Measurements from ENCODE around the gene WAPL. TPM values are rescaled to one million over a fixed set of nuclear protein-coding genes. Genes with fewer than 3 reads are reported as not detected.

The WAPL gene
- total and polyA plus RNA-seq, 2 donors (not counting 1 experiment from before 2014, with no cell fraction given), result 8.3 to 42.8 TPM

DNA sequence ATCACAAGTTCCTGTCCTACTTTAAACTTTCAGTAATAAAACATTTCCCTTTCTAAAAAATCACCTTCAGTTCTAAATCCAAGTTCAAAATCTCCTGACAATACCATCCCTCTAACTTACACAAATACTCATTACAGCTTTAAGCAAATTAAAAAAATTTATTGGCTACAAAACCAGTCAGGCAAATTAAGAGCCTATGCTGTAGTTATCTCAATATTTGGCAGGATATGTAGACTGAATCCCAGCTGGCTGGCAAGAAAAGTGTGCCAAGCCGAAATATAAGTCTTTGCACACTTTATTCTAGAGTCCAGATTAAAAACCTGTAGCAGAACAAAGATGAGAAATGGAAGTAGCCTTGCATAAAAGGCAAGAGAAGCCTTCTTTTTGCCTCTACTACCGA, 9.5 kb downstream of the WAPL start:
- H3K79me2 ChIP-seq (ENCODE audit: control insufficient read depth, insufficient read depth, low read length), result peaks cover 100% of the 10 kb centered on the region
- TF ChIP-seq EZH2 (IDR thresholded peaks at IDR 0.05; ENCODE audit: borderline replicate concordance, insufficient read depth, low read depth, low read length, poor library complexity, severe bottlenecking), result no peak
- TF ChIP-seq, protein P1, sequence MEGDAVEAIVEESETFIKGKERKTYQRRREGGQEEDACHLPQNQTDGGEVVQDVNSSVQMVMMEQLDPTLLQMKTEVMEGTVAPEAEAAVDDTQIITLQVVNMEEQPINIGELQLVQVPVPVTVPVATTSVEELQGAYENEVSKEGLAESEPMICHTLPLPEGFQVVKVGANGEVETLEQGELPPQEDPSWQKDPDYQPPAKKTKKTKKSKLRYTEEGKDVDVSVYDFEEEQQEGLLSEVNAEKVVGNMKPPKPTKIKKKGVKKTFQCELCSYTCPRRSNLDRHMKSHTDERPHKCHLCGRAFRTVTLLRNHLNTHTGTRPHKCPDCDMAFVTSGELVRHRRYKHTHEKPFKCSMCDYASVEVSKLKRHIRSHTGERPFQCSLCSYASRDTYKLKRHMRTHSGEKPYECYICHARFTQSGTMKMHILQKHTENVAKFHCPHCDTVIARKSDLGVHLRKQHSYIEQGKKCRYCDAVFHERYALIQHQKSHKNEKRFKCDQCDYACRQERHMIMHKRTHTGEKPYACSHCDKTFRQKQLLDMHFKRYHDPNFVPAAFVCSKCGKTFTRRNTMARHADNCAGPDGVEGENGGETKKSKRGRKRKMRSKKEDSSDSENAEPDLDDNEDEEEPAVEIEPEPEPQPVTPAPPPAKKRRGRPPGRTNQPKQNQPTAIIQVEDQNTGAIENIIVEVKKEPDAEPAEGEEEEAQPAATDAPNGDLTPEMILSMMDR (IDR thresholded peaks at IDR 0.05), result no peak
- Mint-ChIP-seq H3K4me3 (no peak overlapping the region), H3K27ac (no peak overlapping the region), H3K4me1 (peaks cover 39% of the 10 kb centered on the region), H3K27me3 (no peaks in the 10 kb centered on the region), H3K9me3 (ENCODE audit: insufficient read depth) (no peaks in the 10 kb centered on the region)
- peaks cover 96% of the 10 kb centered on the region for H4K20me1 ChIP-seq (ENCODE audit: control insufficient read depth, insufficient read depth, low read length, poor library complexity, severe bottlenecking)
- intact Hi-C loops (cut with micrococcal nuclease), result no loop called here
- peaks cover 6% of the 10 kb centered on the region in 2 donors for H3K4me1 ChIP-seq (ENCODE audit: control insufficient read depth in 2 of 2, insufficient read depth in 2 of 2, low read length in 2 of 2)
- peaks cover 0 to 52% of the 10 kb centered on the region in 2 experiments for H3K36me3 ChIP-seq (replicated peaks in 1 of 2; ENCODE audit: control extremely low read depth in 1 of 2, control insufficient read depth in 1 of 2, extremely low read depth in 1 of 2, insufficient read depth in 2 of 2, low read length in 1 of 2)
- H3K9ac ChIP-seq (ENCODE audit: low read length), result no peak overlapping the region
- CTCF ChIA-PET, result no interaction called here
- no peak overlapping the region for H3K4me2 ChIP-seq (replicated peaks; ENCODE audit: low read depth, low read length, poor library complexity, severe bottlenecking)
- no peak overlapping the region for H3K4me3 ChIP-seq (ENCODE audit: control extremely low read depth in 1 of 5, extremely low read depth in 1 of 5, insufficient read depth in 1 of 5, low read depth in 2 of 5, low read length in 4 of 5)
- WGBS (ENCODE audit: insufficient coverage), result 83% methylated on average over 1 of the region's 2 CpGs
- ATAC-seq (ENCODE audit: low read depth) (no peak), DNase-seq (no peak)
- H3K27ac ChIP-seq (ENCODE audit: low read length in 2 of 2), result no peak overlapping the region
- no peak overlapping the region for H2AFZ ChIP-seq (ENCODE audit: insufficient read depth, low read depth, low read length, poor library complexity, severe bottlenecking)
- no peaks in the 10 kb centered on the region for H3K27me3 ChIP-seq (replicated peaks in 1 of 4; ENCODE audit: control extremely low read depth in 1 of 4, control insufficient read depth in 3 of 4, insufficient read depth in 4 of 4, low read length in 3 of 4)
- POLR2A ChIA-PET, result no interaction called here
- no peaks in the 10 kb centered on the region for H3K9me3 ChIP-seq (ENCODE audit: control extremely low read depth in 1 of 3, control insufficient read depth in 2 of 3, insufficient read depth in 1 of 3, low read length in 2 of 3)

DNA sequence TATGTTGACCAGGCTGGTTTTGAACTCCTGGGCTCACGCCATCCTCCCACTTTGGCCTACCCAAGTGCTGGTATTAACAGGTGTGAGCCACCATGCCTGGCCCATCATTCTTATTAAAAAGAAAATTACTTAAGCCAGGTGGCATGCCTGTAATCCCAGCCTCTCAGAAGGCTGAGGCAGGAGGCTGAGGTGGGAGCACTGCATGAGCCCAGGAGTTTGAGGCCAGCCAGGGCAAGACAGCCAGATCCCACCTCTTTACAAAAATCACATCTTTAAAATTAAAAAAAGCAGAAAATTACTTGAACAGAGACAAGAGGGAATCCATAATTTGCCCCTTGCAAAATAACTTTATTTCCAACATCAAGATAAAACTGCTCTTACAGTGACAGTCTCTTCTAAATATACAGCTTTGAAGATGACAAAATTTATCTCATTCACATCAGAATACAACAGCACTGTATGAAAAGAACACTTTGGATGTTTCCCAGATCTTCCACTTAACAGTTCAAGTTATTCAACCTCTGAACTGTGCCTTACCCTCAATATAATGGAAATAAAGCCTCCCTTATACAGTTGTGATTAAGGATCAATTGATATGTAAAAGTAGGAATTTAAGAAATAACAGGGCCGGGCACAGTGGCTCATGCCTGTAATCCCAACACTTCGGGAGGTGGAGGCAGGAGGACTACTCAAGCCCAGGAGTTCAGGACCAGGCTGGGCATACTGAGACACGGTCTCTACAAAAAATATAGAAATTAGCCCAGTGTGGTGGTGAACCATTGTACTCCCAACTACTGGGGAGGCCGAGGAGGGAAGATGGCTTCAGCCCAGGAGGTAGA, 10.3 kb downstream of the WAPL start:
- no peak overlapping the region for H3K27ac Mint-ChIP-seq
- CTCF ChIA-PET, result no interaction called here
- peaks cover 98% of the 10 kb centered on the region for H4K20me1 ChIP-seq (ENCODE audit: control insufficient read depth, insufficient read depth, low read length, poor library complexity, severe bottlenecking)
- no peak overlapping the region for H3K9ac ChIP-seq (ENCODE audit: low read length)
- H3K4me3 ChIP-seq (ENCODE audit: control extremely low read depth in 1 of 5, extremely low read depth in 1 of 5, insufficient read depth in 1 of 5, low read depth in 2 of 5, low read length in 4 of 5), result no peak overlapping the region
- no peaks in the 10 kb centered on the region for H3K9me3 ChIP-seq (ENCODE audit: control extremely low read depth in 1 of 3, control insufficient read depth in 2 of 3, insufficient read depth in 1 of 3, low read length in 2 of 3)
- ATAC-seq (ENCODE audit: low read depth), result no peak
- H3K27me3 ChIP-seq (replicated peaks in 1 of 4; ENCODE audit: control extremely low read depth in 1 of 4, control insufficient read depth in 3 of 4, insufficient read depth in 4 of 4, low read length in 3 of 4), result no peaks in the 10 kb centered on the region
- H3K4me3 Mint-ChIP-seq, result no peak overlapping the region
- H3K27me3 Mint-ChIP-seq, result no peaks in the 10 kb centered on the region
- H3K4me1 ChIP-seq (ENCODE audit: control insufficient read depth in 2 of 2, insufficient read depth in 2 of 2, low read length in 2 of 2), result peaks cover 11 to 13% of the 10 kb centered on the region in 2 donors
- peaks cover 36% of the 10 kb centered on the region for H3K4me1 Mint-ChIP-seq
- H3K36me3 ChIP-seq (replicated peaks in 1 of 2; ENCODE audit: control extremely low read depth in 1 of 2, control insufficient read depth in 1 of 2, extremely low read depth in 1 of 2, insufficient read depth in 2 of 2, low read length in 1 of 2), result peaks cover 0 to 45% of the 10 kb centered on the region in 2 experiments
- intact Hi-C loops (cut with micrococcal nuclease), result no loop called here
- 100% methylated on average over 2 of the region's 5 CpGs for WGBS (ENCODE audit: insufficient coverage)
- DNase-seq, result no peak
- no peak overlapping the region for H3K4me2 ChIP-seq (replicated peaks; ENCODE audit: low read depth, low read length, poor library complexity, severe bottlenecking)
- POLR2A ChIA-PET, result no interaction called here
- H2AFZ ChIP-seq (ENCODE audit: insufficient read depth, low read depth, low read length, poor library complexity, severe bottlenecking), result no peak overlapping the region
- TF ChIP-seq EZH2 (IDR thresholded peaks at IDR 0.05; ENCODE audit: borderline replicate concordance, insufficient read depth, low read depth, low read length, poor library complexity, severe bottlenecking), result no peak
- TF ChIP-seq, protein P1 (IDR thresholded peaks at IDR 0.05), result no peak
- H3K27ac ChIP-seq (ENCODE audit: low read length in 2 of 2), result no peak overlapping the region
- H3K9me3 Mint-ChIP-seq (ENCODE audit: insufficient read depth), result no peaks in the 10 kb centered on the region
- peaks cover 99% of the 10 kb centered on the region for H3K79me2 ChIP-seq (ENCODE audit: control insufficient read depth, insufficient read depth, low read length)
